Activated T-cell treated with anti-CD3 and anti-CD28 coated beads, Interleukin-2, amount 50 U/mL, for 72 hours (primary cell): ENCODE results near the gene TMEM42. TPM values are rescaled to one million over a fixed set of nuclear protein-coding genes. Genes with fewer than 3 reads are reported as not detected.

Experiments
- ATAC-seq, 2 donors: fragments of 150-1000 bp; cut with Tn5 transposase; replicated peaks in 1 of 2; 2 replicates each; pipeline ENCODE4 v1.10.0; 2021; ENCODE audit warnings: moderate library complexity in 2 of 2, mild to moderate bottlenecking in 1 of 2
- DNase-seq, 2 donors: peaks; one replicate each; pipeline ENCODE4 v3.0.0; 2021 to 2022; ENCODE audit warnings: mixed read lengths in 1 of 2
- H3K27ac Mint-ChIP-seq: one replicate; pipeline ENCODE4 v1.8.0; 2022; ENCODE audit warnings: mild to moderate bottlenecking, moderate library complexity, mixed read lengths
- H3K27me3 Mint-ChIP-seq: one replicate; pipeline ENCODE4 v1.8.0; 2022; ENCODE audit warnings: low read depth, mixed read lengths
- H3K36me3 Mint-ChIP-seq, 2 donors: one replicate each; pipeline ENCODE4 v1.8.0; 2022; ENCODE audit warnings: mixed read lengths in 2 of 2, mild to moderate bottlenecking in 1 of 2; ENCODE audit not compliant: insufficient read depth in 2 of 2
- H3K4me1 Mint-ChIP-seq: one replicate; pipeline ENCODE4 v1.8.0; 2022; ENCODE audit warnings: low read depth, mixed read lengths
- H3K4me3 Mint-ChIP-seq, 2 donors: one replicate each; pipeline ENCODE4 v1.8.0; 2022; ENCODE audit warnings: mild to moderate bottlenecking in 2 of 2, mixed read lengths in 2 of 2, moderate library complexity in 2 of 2
- H3K9me3 Mint-ChIP-seq, 2 donors: one replicate each; pipeline ENCODE4 v1.8.0; 2022; ENCODE audit warnings: mixed read lengths in 2 of 2
- total RNA-seq, 2 donors: library from RNA; stranded (reverse); gene quantifications; one replicate each; pipeline ENCODE4 v1.2.3, GENCODE V29; 2022

TMEM42 gene
- total RNA-seq, 2 donors from 2014 or later: 15.6 to 22.4 TPM

GRCh38 chr3:44903751-44904150, 42.0 kb downstream of the TMEM42 start:
- H3K36me3 Mint-ChIP-seq: no peaks in the 10 kb centered on the region
- ATAC-seq (no peak), DNase-seq (no peak)
- peaks cover 19% of the 10 kb centered on the region for H3K4me1 Mint-ChIP-seq
- H3K9me3 Mint-ChIP-seq: no peaks in the 10 kb centered on the region
- H3K27ac Mint-ChIP-seq: no peak overlapping the region
- H3K27me3 Mint-ChIP-seq: peaks cover 12% of the 10 kb centered on the region
- no peak overlapping the region for H3K4me3 Mint-ChIP-seq

- DNase-seq (no peak), ATAC-seq (no peak)
- Mint-ChIP-seq H3K4me1 (peaks cover 9% of the 10 kb centered on the region), H3K36me3 (peaks cover 1% of the 10 kb centered on the region in 2 donors), H3K27me3 (peaks cover 24% of the 10 kb centered on the region), H3K27ac (no peak overlapping the region), H3K4me3 (no peak overlapping the region), H3K9me3 (no peaks in the 10 kb centered on the region)
Measured at GRCh38 chr3:44905446-44906157, 43.9 kb downstream of the TMEM42 start.

GRCh38 chr3:44906997-44907396, 45.3 kb downstream of the TMEM42 start:
- no peak overlapping the region for H3K4me3 Mint-ChIP-seq
- peaks cover 9% of the 10 kb centered on the region for H3K4me1 Mint-ChIP-seq
- ATAC-seq: peak; percentile 92 to 93
- H3K27me3 Mint-ChIP-seq: peaks cover 24% of the 10 kb centered on the region
- peak; percentile 29 to 48 for DNase-seq
- peaks cover 1% of the 10 kb centered on the region in 2 donors for H3K36me3 Mint-ChIP-seq
- no peaks in the 10 kb centered on the region for H3K9me3 Mint-ChIP-seq
- H3K27ac Mint-ChIP-seq: no peak overlapping the region

GRCh38 chr3:44907612-44908011, 45.9 kb downstream of the TMEM42 start:
- Mint-ChIP-seq H3K4me1 (peaks cover 9% of the 10 kb centered on the region), H3K4me3 (no peak overlapping the region)
- no peak for ATAC-seq

GRCh38 chr3:44909063-44909462, 47.4 kb downstream of the TMEM42 start:
- DNase-seq (no peak), ATAC-seq (no peak)
- Mint-ChIP-seq H3K9me3 (no peaks in the 10 kb centered on the region), H3K36me3 (peaks cover 1% of the 10 kb centered on the region in 2 donors), H3K4me1 (peaks cover 9% of the 10 kb centered on the region), H3K27ac (no peak overlapping the region), H3K4me3 (no peak overlapping the region), H3K27me3 (peaks cover 24% of the 10 kb centered on the region)

More at GRCh38 chr3:44907612-44908011, 45.9 kb downstream of the TMEM42 start:
- Mint-ChIP-seq H3K9me3 (no peaks in the 10 kb centered on the region), H3K36me3 (peaks cover 1% of the 10 kb centered on the region in 2 donors), H3K27ac (no peak overlapping the region), H3K27me3 (peaks cover 24% of the 10 kb centered on the region)
- DNase-seq: no peak

GRCh38 chr3:44910693-44911092, 49.0 kb downstream of the TMEM42 start:
- no peak overlapping the region for H3K4me3 Mint-ChIP-seq
- no peaks in the 10 kb centered on the region for H3K9me3 Mint-ChIP-seq
- H3K27me3 Mint-ChIP-seq: peaks cover 24% of the 10 kb centered on the region
- ATAC-seq (no peak), DNase-seq (no peak)
- no peak overlapping the region for H3K27ac Mint-ChIP-seq
- H3K36me3 Mint-ChIP-seq: peaks cover 1% of the 10 kb centered on the region in 2 donors
- H3K4me1 Mint-ChIP-seq: peaks cover 9% of the 10 kb centered on the region

GRCh38 chr3:44913868-44914468, 52.3 kb downstream of the TMEM42 start:
- ATAC-seq: peak; percentile 68 to 73
- H3K27ac Mint-ChIP-seq: no peak overlapping the region

GRCh38 chr3:44914936-44915335, 53.2 kb downstream of the TMEM42 start:
- DNase-seq (no peak), ATAC-seq (no peak)
- H3K36me3 Mint-ChIP-seq: no peaks in the 10 kb centered on the region
- H3K27me3 Mint-ChIP-seq: peaks cover 2% of the 10 kb centered on the region
- no peak overlapping the region for H3K4me3 Mint-ChIP-seq
- no peak overlapping the region for H3K27ac Mint-ChIP-seq
- H3K9me3 Mint-ChIP-seq: no peaks in the 10 kb centered on the region
- no peaks in the 10 kb centered on the region for H3K4me1 Mint-ChIP-seq

More at GRCh38 chr3:44913868-44914468, 52.3 kb downstream of the TMEM42 start:
- H3K9me3 Mint-ChIP-seq: no peaks in the 10 kb centered on the region
- DNase-seq: peak; percentile 62 to 66
- H3K27me3 Mint-ChIP-seq: peaks cover 12% of the 10 kb centered on the region
- H3K36me3 Mint-ChIP-seq: peaks cover 0 to under 1% of the 10 kb centered on the region in 2 donors
- H3K4me1 Mint-ChIP-seq: no peaks in the 10 kb centered on the region
- no peak overlapping the region for H3K4me3 Mint-ChIP-seq

Other genes starting within 250 kb of the TMEM42 start
- gene ZNF197, start 236.9 kb upstream of the TMEM42 start, total RNA-seq: 10 to 100 TPM; 14.8 to 15.7 TPM
- gene ZNF35, start 213.2 kb upstream of the TMEM42 start, total RNA-seq: 1 to 10 TPM; 4.9 to 8.3 TPM
- gene ZNF502, start 149.3 kb upstream of the TMEM42 start, total RNA-seq: 1 to 10 TPM in 1 of 2 donors, under 1 TPM in 1; 1.00 to 2.3 TPM
- gene ZNF501, start 132.3 kb upstream of the TMEM42 start, total RNA-seq: 1 to 10 TPM; 3.6 to 6.2 TPM
- gene KIAA1143, start 100.3 kb upstream of the TMEM42 start, total RNA-seq: 10 to 100 TPM; 27.1 to 28.4 TPM
- 10 to 100 TPM; 32.4 to 40.1 TPM for gene KIF15, start 100.1 kb upstream of the TMEM42 start, total RNA-seq
- gene TGM4, start 12.7 kb downstream of the TMEM42 start, total RNA-seq: not detected
- 10 to 100 TPM; 33.0 to 37.6 TPM for gene ZDHHC3, start 114.3 kb downstream of the TMEM42 start, total RNA-seq
- 10 to 100 TPM; 42.9 to 46.9 TPM for gene EXOSC7, start 114.3 kb downstream of the TMEM42 start, total RNA-seq
- under 1 TPM in 1 of 2 donors, not detected in 1; 0.25 TPM for gene CLEC3B, start 164.4 kb downstream of the TMEM42 start, total RNA-seq